ENCODE results near the gene CYP4F22.
"Not testable (repeated sequence)": the region's sequence is repeated elsewhere in the genome, so short reads cannot be mapped to it uniquely, and the experiment has no call there.

The CYP4F22 gene

GRCh38 chr19:15495151-15495550, 13.2 kb upstream of the CYP4F22 start:
- DNase-seq, result no peak

- DNase-seq, result no peak
These were observed 10.0 kb upstream of the CYP4F22 start for GRCh38 chr19:15498156-15498858.

- DNase-seq, result no peak
These were observed 9.4 kb upstream of the CYP4F22 start for GRCh38 chr19:15498910-15499309.

GRCh38 chr19:15501596-15501995, 6.7 kb upstream of the CYP4F22 start:
- no peak for DNase-seq

- no peak for DNase-seq
These were observed 6.1 kb upstream of the CYP4F22 start for GRCh38 chr19:15502264-15502663.

- DNase-seq, result no peak
These were observed 2.2 kb upstream of the CYP4F22 start for GRCh38 chr19:15506074-15506571.

- DNase-seq, result no peak
These were observed 974 bp upstream of the CYP4F22 start for GRCh38 chr19:15507068-15508034.

- no peak for DNase-seq
These were observed 3.5 kb downstream of the CYP4F22 start for GRCh38 chr19:15511671-15512424.

- not testable (repeated sequence) for DNase-seq
These were observed 6.9 kb downstream of the CYP4F22 start for GRCh38 chr19:15515227-15515625.

GRCh38 chr19:15516363-15516762, 8.0 kb downstream of the CYP4F22 start:
- DNase-seq, result no peak

- DNase-seq, result no peak
These were observed 9.5 kb downstream of the CYP4F22 start for GRCh38 chr19:15517778-15518177.

- no peak for DNase-seq
These were observed 11.2 kb downstream of the CYP4F22 start for GRCh38 chr19:15519433-15519976.

- DNase-seq, result no peak
These were observed 16.5 kb downstream of the CYP4F22 start for GRCh38 chr19:15524781-15525180.

GRCh38 chr19:15525291-15525690, 17.0 kb downstream of the CYP4F22 start:
- no peak for DNase-seq

GRCh38 chr19:15526408-15526807, 18.1 kb downstream of the CYP4F22 start:
- DNase-seq, result no peak

GRCh38 chr19:15527705-15528104, 19.4 kb downstream of the CYP4F22 start:
- DNase-seq, result no peak

- DNase-seq, result no peak
These were observed 21.5 kb downstream of the CYP4F22 start for GRCh38 chr19:15529774-15530372.

- no peak for DNase-seq
These were observed 24.6 kb downstream of the CYP4F22 start for GRCh38 chr19:15532779-15533521.

GRCh38 chr19:15533522-15533830, 25.2 kb downstream of the CYP4F22 start:
- not testable (repeated sequence) for DNase-seq

GRCh38 chr19:15534957-15535864, 26.9 kb downstream of the CYP4F22 start:
- DNase-seq, result no peak

- DNase-seq, result no peak
These were observed 28.0 kb downstream of the CYP4F22 start for GRCh38 chr19:15536350-15536749.

All from DMS79 (cell line).